Keratinocyte (primary cell): Measurements from ENCODE around the gene CSMD2. TPM values are rescaled to one million over a fixed set of nuclear protein-coding genes. Genes with fewer than 3 reads are reported as not detected.

Experiments used
- DNase-seq: peaks from one replicate; pipeline ENCODE4 v3.0.0-alpha.2; 2011; ENCODE audit warnings: low read depth, missing footprints, low spot score
- FAIRE-seq: peaks from 2 replicates; lab custom pipeline; 2011; peaks lifted over from hg19 to GRCh38; lab: Jason Lieb, UNC
- H2AFZ ChIP-seq: 2 replicates; pipeline ENCODE4 v1.6.0; 2012; ENCODE audit warnings: low read length, control low read depth, inconsistent platforms; ENCODE audit not compliant: control insufficient read depth
- H3K27ac ChIP-seq: 2 replicates; pipeline ENCODE4 v1.5.1; 2011; ENCODE audit warnings: low read length; ENCODE audit not compliant: control insufficient read depth, insufficient read depth
- H3K27me3 ChIP-seq: 3 replicates; pipeline ENCODE4 v1.6.0; 2011; ENCODE audit warnings: low read length; ENCODE audit not compliant: control insufficient read depth, insufficient read depth; ENCODE audit errors: extremely low read depth
- H3K36me3 ChIP-seq, 2 experiments: 2 replicates in 1 of 2; 3 replicates in 1 of 2; pipeline ENCODE4 v1.5.1; 2011; ENCODE audit warnings: low read length in 2 of 2, mild to moderate bottlenecking in 1 of 2; ENCODE audit not compliant: control insufficient read depth in 2 of 2, insufficient read depth in 2 of 2; ENCODE audit errors: extremely low read depth in 1 of 2
- H3K4me1 ChIP-seq: 3 replicates; pipeline ENCODE4 v1.5.1; 2011; ENCODE audit warnings: low read length; ENCODE audit not compliant: control insufficient read depth, insufficient read depth; ENCODE audit errors: extremely low read depth
- H3K4me2 ChIP-seq: 3 replicates; pipeline ENCODE4 v1.6.0; 2011; ENCODE audit warnings: low read depth, low read length; ENCODE audit not compliant: control insufficient read depth, insufficient read depth; ENCODE audit errors: extremely low read depth
- H3K4me3 ChIP-seq, 3 experiments: fragments of 200-600 bp in 1 of 3; sonication (generic) in 1 of 3; 2 replicates in 2 of 3; 3 replicates in 1 of 3; pipeline ENCODE4 v1.5.1; 2011 to 2016; ENCODE audit warnings: low read length in 3 of 3, mild to moderate bottlenecking in 3 of 3, control low read depth in 2 of 3, inconsistent platforms in 1 of 3, low read depth in 1 of 3, mixed read lengths in 1 of 3, mixed run types in 1 of 3, moderate library complexity in 1 of 3; ENCODE audit not compliant: control insufficient read depth in 2 of 3, insufficient read depth in 2 of 3; ENCODE audit errors: extremely low read depth in 1 of 3
- H3K79me2 ChIP-seq: 2 replicates; pipeline ENCODE4 v1.6.0; 2012; ENCODE audit warnings: low read length; ENCODE audit not compliant: control insufficient read depth, insufficient read depth
- H3K9ac ChIP-seq: 3 replicates; pipeline ENCODE4 v1.6.0; 2011; ENCODE audit warnings: low read length; ENCODE audit not compliant: control insufficient read depth, insufficient read depth; ENCODE audit errors: extremely low read depth
- H3K9me1 ChIP-seq: 3 replicates; pipeline ENCODE4 v1.6.0; 2011; ENCODE audit warnings: low read length; ENCODE audit not compliant: control insufficient read depth, insufficient read depth; ENCODE audit errors: extremely low read depth
- H3K9me3 ChIP-seq: 2 replicates; pipeline ENCODE4 v1.5.1; 2012; ENCODE audit warnings: low read depth, low read length; ENCODE audit not compliant: control insufficient read depth
- H4K20me1 ChIP-seq: 3 replicates; pipeline ENCODE4 v1.6.0; 2011; ENCODE audit warnings: low read length; ENCODE audit not compliant: control insufficient read depth, insufficient read depth; ENCODE audit errors: extremely low read depth
- EZH2 ChIP-seq: IDR thresholded peaks from one replicate; pipeline ENCODE4 v1.6.1; 2012; ENCODE audit warnings: inconsistent platforms, mild to moderate bottlenecking, low read length, moderate library complexity
- dilution Hi-C: fragments of 300-500 bp; cut with MboI; formaldehyde crosslinking; loops from one replicate; pipeline ENCODE4 v1.7.0; 2020; ENCODE audit warnings: low sequenced_read_pairs; ENCODE audit not compliant: extremely low pct_ligation_motif_present
- polyA plus RNA-seq, 5 experiments: library from polyadenylated mRNA; depleted of rRNA in 3 of 5; stranded (reverse) in 3 of 5; stranded (forward) in 1 of 5; unstranded in 1 of 5; fragments of >200 nt; gene quantifications; 1 replicate in 1 of 5; 2 replicates in 3 of 5; 3 replicates in 1 of 5; pipeline versions ENCODE4 v1.2.1 to v1.2.3, GENCODE V29; 2011 to 2012; ENCODE audit warnings: missing spikeins in 2 of 5, low read depth in 1 of 5, low replicate concordance in 1 of 5
- TF ChIP-seq, protein P1 (sequence below), 3 experiments: IDR thresholded peaks in 1 of 3; conservative IDR thresholded peaks in 1 of 3; optimal IDR thresholded peaks in 1 of 3; 2 replicates in 2 of 3; 3 replicates in 1 of 3; pipeline versions ENCODE3 to v1.5.1; 2011; ENCODE audit warnings: low read length in 3 of 3, mild to moderate bottlenecking in 3 of 3, moderate library complexity in 2 of 3, control low read depth in 1 of 3, inconsistent platforms in 1 of 3; ENCODE audit not compliant: insufficient read depth in 2 of 3; ENCODE audit errors: extremely low read depth in 1 of 3

CSMD2 gene
- polyA plus RNA-seq, 1 donor (not counting 4 experiments of a cell fraction or from before 2014, with no cell fraction given) = 2.0 TPM

DNA sequence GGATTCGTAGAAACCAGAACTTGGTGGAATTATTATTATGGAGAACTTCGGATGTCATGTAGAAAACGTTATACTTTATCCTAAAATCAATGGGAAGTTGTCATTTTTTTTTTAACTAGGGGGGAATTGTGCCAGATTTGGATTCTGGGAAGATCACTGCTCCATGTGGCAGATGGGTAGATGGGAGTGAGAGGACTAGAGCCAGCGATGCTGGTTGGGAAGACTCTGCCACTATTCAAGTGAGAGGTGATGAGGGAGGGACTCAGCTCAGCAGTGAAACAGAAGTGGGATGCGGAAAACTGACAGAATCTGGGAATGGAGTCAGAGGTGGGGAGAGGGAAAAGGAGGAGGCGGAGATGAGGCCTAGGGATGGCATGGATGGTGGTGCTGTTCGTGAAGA lies 382.3 kb downstream of the CSMD2 start:
- dilution Hi-C loops = no loop called here
- no peaks in the 10 kb centered on the region for H3K27me3 ChIP-seq
- H3K4me3 ChIP-seq = no peak overlapping the region
- no peaks in the 10 kb centered on the region for H3K4me1 ChIP-seq
- H3K79me2 ChIP-seq = no peaks in the 10 kb centered on the region
- DNase-seq = no peak
- H3K9me3 ChIP-seq = no peaks in the 10 kb centered on the region
- no peaks in the 10 kb centered on the region for H3K9me1 ChIP-seq
- H4K20me1 ChIP-seq = no peaks in the 10 kb centered on the region
- H3K27ac ChIP-seq = no peak overlapping the region
- H3K4me2 ChIP-seq = no peak overlapping the region
- no peak overlapping the region for H2AFZ ChIP-seq
- TF ChIP-seq EZH2 = no peak
- TF ChIP-seq, protein P1, sequence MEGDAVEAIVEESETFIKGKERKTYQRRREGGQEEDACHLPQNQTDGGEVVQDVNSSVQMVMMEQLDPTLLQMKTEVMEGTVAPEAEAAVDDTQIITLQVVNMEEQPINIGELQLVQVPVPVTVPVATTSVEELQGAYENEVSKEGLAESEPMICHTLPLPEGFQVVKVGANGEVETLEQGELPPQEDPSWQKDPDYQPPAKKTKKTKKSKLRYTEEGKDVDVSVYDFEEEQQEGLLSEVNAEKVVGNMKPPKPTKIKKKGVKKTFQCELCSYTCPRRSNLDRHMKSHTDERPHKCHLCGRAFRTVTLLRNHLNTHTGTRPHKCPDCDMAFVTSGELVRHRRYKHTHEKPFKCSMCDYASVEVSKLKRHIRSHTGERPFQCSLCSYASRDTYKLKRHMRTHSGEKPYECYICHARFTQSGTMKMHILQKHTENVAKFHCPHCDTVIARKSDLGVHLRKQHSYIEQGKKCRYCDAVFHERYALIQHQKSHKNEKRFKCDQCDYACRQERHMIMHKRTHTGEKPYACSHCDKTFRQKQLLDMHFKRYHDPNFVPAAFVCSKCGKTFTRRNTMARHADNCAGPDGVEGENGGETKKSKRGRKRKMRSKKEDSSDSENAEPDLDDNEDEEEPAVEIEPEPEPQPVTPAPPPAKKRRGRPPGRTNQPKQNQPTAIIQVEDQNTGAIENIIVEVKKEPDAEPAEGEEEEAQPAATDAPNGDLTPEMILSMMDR (optimal IDR thresholded peaks at IDR 0.05 in 1 of 3, IDR thresholded peaks at IDR 0.05 in 1 of 3, conservative IDR thresholded peaks at IDR 0.05 in 1 of 3; ENCODE audit: extremely low read depth in 1 of 3, insufficient read depth in 2 of 3, low read length in 3 of 3) = no peak
- FAIRE-seq = no peak
- H3K9ac ChIP-seq = no peak overlapping the region
- H3K36me3 ChIP-seq = no peaks in the 10 kb centered on the region

DNA sequence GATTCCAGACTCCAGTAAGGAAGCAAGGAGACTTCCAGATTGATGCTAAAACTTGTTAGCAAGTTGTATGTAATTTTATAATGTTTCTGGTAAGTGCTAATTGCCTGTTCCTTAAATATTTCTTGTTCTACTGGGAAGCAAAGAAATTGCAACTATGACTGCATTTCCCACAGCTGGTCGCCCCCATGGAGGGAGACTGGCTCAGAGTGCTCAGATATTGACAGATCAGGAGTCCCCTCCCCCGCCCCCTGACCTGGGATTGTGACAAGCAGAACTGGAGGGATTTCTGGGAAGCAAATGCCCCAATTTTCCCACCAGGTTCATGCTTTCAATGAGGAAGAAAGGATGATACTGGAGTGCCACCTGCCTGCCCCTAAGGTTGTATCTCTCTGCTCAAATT lies 383.4 kb downstream of the CSMD2 start:
- FAIRE-seq = no peak
- TF ChIP-seq EZH2 = no peak
- TF ChIP-seq, protein P1 (optimal IDR thresholded peaks at IDR 0.05 in 1 of 3, IDR thresholded peaks at IDR 0.05 in 1 of 3, conservative IDR thresholded peaks at IDR 0.05 in 1 of 3; ENCODE audit: extremely low read depth in 1 of 3, insufficient read depth in 2 of 3, low read length in 3 of 3) = no peak

More for the DNA sequence above, 383.4 kb downstream of the CSMD2 start:
- no peak for DNase-seq
- H3K9ac ChIP-seq = no peak overlapping the region
- no peak overlapping the region for H2AFZ ChIP-seq
- H3K4me2 ChIP-seq = no peak overlapping the region
- no peaks in the 10 kb centered on the region for H3K9me3 ChIP-seq
- no peaks in the 10 kb centered on the region for H3K36me3 ChIP-seq
- no peaks in the 10 kb centered on the region for H3K4me1 ChIP-seq
- no peaks in the 10 kb centered on the region for H4K20me1 ChIP-seq
- no peak overlapping the region for H3K27ac ChIP-seq
- no peaks in the 10 kb centered on the region for H3K9me1 ChIP-seq
- H3K79me2 ChIP-seq = no peaks in the 10 kb centered on the region
- dilution Hi-C loops = no loop called here
- no peak overlapping the region for H3K4me3 ChIP-seq
- no peaks in the 10 kb centered on the region for H3K27me3 ChIP-seq
